ENCODE data around the gene LZTFL1.

Gene LZTFL1

DNA sequence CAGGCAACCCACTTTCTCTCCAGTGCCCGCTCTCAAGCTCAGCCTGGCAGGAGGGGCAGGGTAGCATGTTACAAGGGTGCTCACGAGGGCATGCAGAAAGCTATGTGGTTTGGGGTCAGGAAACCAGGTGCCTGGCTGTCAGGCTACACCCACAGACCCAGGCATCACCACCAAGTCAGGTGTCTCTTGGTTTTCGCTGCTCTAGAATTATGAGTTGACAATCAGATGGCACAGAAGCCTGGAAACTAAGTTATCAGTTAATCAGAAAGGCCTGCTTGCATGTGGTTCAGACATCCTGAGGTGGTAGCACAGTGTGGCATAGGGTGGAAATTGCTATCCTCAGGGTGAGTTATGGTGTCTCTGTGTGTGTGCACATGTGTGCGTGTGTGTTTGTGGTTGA lies 28.2 kb upstream of the LZTFL1 start:
- no peak overlapping the region for H3K4me3 ChIP-seq (ENCODE audit: low read depth in 1 of 2, low read length in 1 of 2)
- H3K4me1 ChIP-seq (ENCODE audit: control insufficient read depth in 1 of 2, insufficient read depth in 1 of 2, low read depth in 1 of 2, low read length in 1 of 2), result no peaks in the 10 kb centered on the region
- no peaks in the 10 kb centered on the region for H3K36me3 ChIP-seq
- H3K27me3 ChIP-seq, result no peaks in the 10 kb centered on the region
- H3K9me3 ChIP-seq, result no peaks in the 10 kb centered on the region
- H3K27ac ChIP-seq, result no peak overlapping the region
- TF ChIP-seq, protein P1, sequence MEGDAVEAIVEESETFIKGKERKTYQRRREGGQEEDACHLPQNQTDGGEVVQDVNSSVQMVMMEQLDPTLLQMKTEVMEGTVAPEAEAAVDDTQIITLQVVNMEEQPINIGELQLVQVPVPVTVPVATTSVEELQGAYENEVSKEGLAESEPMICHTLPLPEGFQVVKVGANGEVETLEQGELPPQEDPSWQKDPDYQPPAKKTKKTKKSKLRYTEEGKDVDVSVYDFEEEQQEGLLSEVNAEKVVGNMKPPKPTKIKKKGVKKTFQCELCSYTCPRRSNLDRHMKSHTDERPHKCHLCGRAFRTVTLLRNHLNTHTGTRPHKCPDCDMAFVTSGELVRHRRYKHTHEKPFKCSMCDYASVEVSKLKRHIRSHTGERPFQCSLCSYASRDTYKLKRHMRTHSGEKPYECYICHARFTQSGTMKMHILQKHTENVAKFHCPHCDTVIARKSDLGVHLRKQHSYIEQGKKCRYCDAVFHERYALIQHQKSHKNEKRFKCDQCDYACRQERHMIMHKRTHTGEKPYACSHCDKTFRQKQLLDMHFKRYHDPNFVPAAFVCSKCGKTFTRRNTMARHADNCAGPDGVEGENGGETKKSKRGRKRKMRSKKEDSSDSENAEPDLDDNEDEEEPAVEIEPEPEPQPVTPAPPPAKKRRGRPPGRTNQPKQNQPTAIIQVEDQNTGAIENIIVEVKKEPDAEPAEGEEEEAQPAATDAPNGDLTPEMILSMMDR (IDR thresholded peaks at IDR 0.05), result no peak

DNA sequence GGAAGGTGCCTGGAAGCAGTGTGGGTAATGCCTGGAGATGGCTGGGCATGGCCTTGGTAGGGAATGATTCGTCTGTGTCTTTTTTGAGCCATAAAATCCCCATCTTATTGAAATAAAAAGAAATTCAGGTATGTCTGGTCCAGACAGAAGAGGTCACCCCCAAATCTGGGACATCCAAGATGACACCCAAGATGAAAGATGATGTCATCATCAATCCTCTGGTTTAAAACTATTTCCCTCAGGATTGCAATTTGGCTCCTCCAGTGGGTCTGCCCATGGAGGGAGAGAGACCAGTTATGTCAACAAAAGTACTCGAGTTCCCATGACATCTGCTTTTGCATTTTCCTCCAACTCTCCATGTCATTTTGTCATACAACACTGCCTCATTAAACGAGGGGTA lies 27.7 kb upstream of the LZTFL1 start:
- Histone ChIP-seq H3K27me3 (no peaks in the 10 kb centered on the region), H3K4me3 (ENCODE audit: low read depth in 1 of 2, low read length in 1 of 2) (no peak overlapping the region), H3K27ac (no peak overlapping the region), H3K36me3 (no peaks in the 10 kb centered on the region), H3K9me3 (no peaks in the 10 kb centered on the region), H3K4me1 (ENCODE audit: control insufficient read depth in 1 of 2, insufficient read depth in 1 of 2, low read depth in 1 of 2, low read length in 1 of 2) (no peaks in the 10 kb centered on the region)
- TF ChIP-seq, protein P1 (IDR thresholded peaks at IDR 0.05), result no peak

DNA sequence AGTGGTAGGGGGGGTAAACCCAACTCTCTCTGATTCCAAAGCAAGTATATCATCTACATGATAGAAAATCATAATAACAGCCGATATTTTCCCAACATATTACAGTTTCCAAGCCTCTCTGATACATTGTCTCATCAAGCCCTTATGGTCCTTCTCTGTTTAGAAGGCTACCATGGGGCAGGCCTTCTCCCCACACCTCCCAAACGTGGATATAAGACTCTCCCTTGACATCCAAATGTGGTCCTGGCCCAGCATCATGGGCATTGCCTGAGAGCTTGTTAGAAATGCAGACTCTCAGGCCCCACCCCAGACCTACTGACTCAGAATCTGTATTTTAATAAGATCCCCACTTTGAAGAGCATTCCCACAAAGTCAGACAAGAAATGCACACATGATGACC lies 26.7 kb upstream of the LZTFL1 start:
- Histone ChIP-seq H3K9me3 (no peaks in the 10 kb centered on the region), H3K36me3 (no peaks in the 10 kb centered on the region), H3K4me3 (ENCODE audit: low read depth in 1 of 2, low read length in 1 of 2) (no peak overlapping the region), H3K27me3 (no peaks in the 10 kb centered on the region), H3K27ac (no peak overlapping the region), H3K4me1 (ENCODE audit: control insufficient read depth in 1 of 2, insufficient read depth in 1 of 2, low read depth in 1 of 2, low read length in 1 of 2) (no peaks in the 10 kb centered on the region)
- TF ChIP-seq, protein P1 (IDR thresholded peaks at IDR 0.05), result no peak

DNA sequence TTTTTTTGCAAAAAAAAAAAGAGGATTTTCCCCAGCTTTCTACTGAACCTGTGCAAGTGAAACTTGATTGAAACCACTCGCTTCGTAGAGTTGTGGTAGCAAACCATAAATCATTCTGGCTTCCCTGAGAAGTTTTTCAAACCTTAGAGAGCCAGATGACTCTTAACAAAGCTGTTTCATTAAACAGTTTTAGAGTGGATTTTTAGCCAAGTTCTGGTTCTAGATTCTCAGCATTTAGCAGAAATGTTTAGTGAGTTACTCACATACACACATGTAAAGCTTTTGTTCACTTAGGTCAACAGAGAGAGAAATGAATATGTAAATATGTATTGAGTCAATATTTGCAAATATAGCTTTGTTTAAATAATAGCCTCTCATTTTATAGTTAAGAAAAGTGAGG lies 26.3 kb upstream of the LZTFL1 start:
- TF ChIP-seq, protein P1 (IDR thresholded peaks at IDR 0.05), result no peak
- H3K4me1 ChIP-seq (ENCODE audit: control insufficient read depth in 1 of 2, insufficient read depth in 1 of 2, low read depth in 1 of 2, low read length in 1 of 2), result no peaks in the 10 kb centered on the region
- no peaks in the 10 kb centered on the region for H3K27me3 ChIP-seq
- H3K9me3 ChIP-seq, result no peaks in the 10 kb centered on the region
- H3K4me3 ChIP-seq (ENCODE audit: low read depth in 1 of 2, low read length in 1 of 2), result no peak overlapping the region
- H3K27ac ChIP-seq, result no peak overlapping the region
- H3K36me3 ChIP-seq, result no peaks in the 10 kb centered on the region

DNA sequence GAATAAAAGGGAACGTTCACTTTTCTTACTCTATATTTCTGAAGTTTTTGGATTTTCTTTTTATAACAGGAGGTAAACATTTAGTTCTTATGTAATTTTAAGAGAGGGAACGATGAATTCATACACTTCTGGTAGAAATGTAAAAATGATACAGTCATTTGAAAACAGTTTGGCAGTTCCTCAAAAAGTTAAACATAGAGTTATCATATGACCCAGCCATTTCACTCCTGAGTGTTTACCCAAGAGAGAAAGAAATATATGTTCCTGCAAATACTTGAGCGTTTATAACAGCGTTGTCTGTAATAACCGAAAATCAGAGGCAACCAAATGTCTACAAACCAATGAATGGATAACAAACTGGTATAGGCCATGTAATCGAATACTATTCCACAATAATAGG lies 23.6 kb upstream of the LZTFL1 start:
- no peaks in the 10 kb centered on the region for H3K36me3 ChIP-seq

More for the DNA sequence above, 23.6 kb upstream of the LZTFL1 start:
- no peak overlapping the region for H3K27ac ChIP-seq
- no peaks in the 10 kb centered on the region for H3K9me3 ChIP-seq
- no peak overlapping the region for H3K4me3 ChIP-seq (ENCODE audit: low read depth in 1 of 2, low read length in 1 of 2)
- no peaks in the 10 kb centered on the region for H3K27me3 ChIP-seq
- TF ChIP-seq, protein P1 (IDR thresholded peaks at IDR 0.05), result no peak
- H3K4me1 ChIP-seq (ENCODE audit: control insufficient read depth in 1 of 2, insufficient read depth in 1 of 2, low read depth in 1 of 2, low read length in 1 of 2), result no peaks in the 10 kb centered on the region
